Measurements from ENCODE around the gene BCAS1. TPM values are rescaled to one million over a fixed set of nuclear protein-coding genes. Genes with fewer than 3 reads are reported as not detected.

The BCAS1 gene
- total RNA-seq, 1 experiment from 2014 or later: 3.1 TPM

- POLR2A ChIA-PET: no interaction called here
- no TSS peak for BruUV-seq (replicated peaks)
- in situ Hi-C loops (cut with HindIII; ENCODE audit: low pct_unique_long_range_greater_than_20kb, low sequenced_read_pairs): no loop called here
Measured at GRCh38 chr20:54085910-54086309, 15.5 kb upstream of the BCAS1 start.

GRCh38 chr20:54085425-54085824 lies 15.0 kb upstream of the BCAS1 start:
- no TSS peak for BruUV-seq (replicated peaks)
- CTCF ChIA-PET: no interaction called here
- no peak for DNase-seq (ENCODE audit: low read depth, low spot score)

More at GRCh38 chr20:54085910-54086309, 15.5 kb upstream of the BCAS1 start:
- Histone ChIP-seq H3K27ac (ENCODE audit: low read length) (peak overlapping the region; percentile 91), H3K9me3 (ENCODE audit: control insufficient read depth, insufficient read depth, low read depth, low read length) (no peaks in the 10 kb centered on the region), H3K4me1 (ENCODE audit: control insufficient read depth, insufficient read depth, low read length) (peaks cover 39% of the 10 kb centered on the region), H3K27me3 (ENCODE audit: control insufficient read depth, insufficient read depth, low read length) (no peaks in the 10 kb centered on the region), H3K4me3 (ENCODE audit: low read depth in 2 of 2, low read length in 2 of 2) (no peak overlapping the region), H3K36me3 (ENCODE audit: control insufficient read depth, insufficient read depth, low read length) (no peaks in the 10 kb centered on the region)
- no peak for TF ChIP-seq SIN3A (IDR thresholded peaks at IDR 0.05; ENCODE audit: borderline replicate concordance, insufficient read depth, low read depth, low read length)
- TF ChIP-seq REST (IDR thresholded peaks at IDR 0.05; ENCODE audit: insufficient read depth in 1 of 2, low read depth in 2 of 2, low read length in 1 of 2): no peak
- TF ChIP-seq CTCF (IDR thresholded peaks at IDR 0.05): no peak
- TF ChIP-seq POLR2AphosphoS5 (IDR thresholded peaks at IDR 0.05; ENCODE audit: low read depth, low read length): no peak
- TF ChIP-seq TCF7L2 (IDR thresholded peaks at IDR 0.05; ENCODE audit: low read depth, low read length): no peak
- DNase-seq (ENCODE audit: low read depth, low spot score): no peak
- CTCF ChIA-PET: no interaction called here
- no peak for ATAC-seq
- intact Hi-C loops (cut with micrococcal nuclease; ENCODE audit: unreplicated experiment): no loop called here

More at GRCh38 chr20:54085425-54085824, 15.0 kb upstream of the BCAS1 start:
- H3K36me3 ChIP-seq (ENCODE audit: control insufficient read depth, insufficient read depth, low read length): no peaks in the 10 kb centered on the region
- no peaks in the 10 kb centered on the region for H3K9me3 ChIP-seq (ENCODE audit: control insufficient read depth, insufficient read depth, low read depth, low read length)
- intact Hi-C loops (cut with micrococcal nuclease; ENCODE audit: unreplicated experiment): no loop called here
- no peaks in the 10 kb centered on the region for H3K27me3 ChIP-seq (ENCODE audit: control insufficient read depth, insufficient read depth, low read length)
- no peak for TF ChIP-seq CTCF (IDR thresholded peaks at IDR 0.05)
- no peak for TF ChIP-seq REST (IDR thresholded peaks at IDR 0.05; ENCODE audit: insufficient read depth in 1 of 2, low read depth in 2 of 2, low read length in 1 of 2)
- no peak for TF ChIP-seq POLR2AphosphoS5 (IDR thresholded peaks at IDR 0.05; ENCODE audit: low read depth, low read length)
- peak overlapping the region; percentile 91 for H3K27ac ChIP-seq (ENCODE audit: low read length)
- POLR2A ChIA-PET: interaction anchor here (0.5 kb wide), 1 partner anchor 184 kb away, joined by 3 read pairs; no protein-coding TSS in a partner anchor
- H3K4me1 ChIP-seq (ENCODE audit: control insufficient read depth, insufficient read depth, low read length): peaks cover 39% of the 10 kb centered on the region
- no peak overlapping the region for H3K4me3 ChIP-seq (ENCODE audit: low read depth in 2 of 2, low read length in 2 of 2)
- no peak for ATAC-seq
- in situ Hi-C loops (cut with HindIII; ENCODE audit: low pct_unique_long_range_greater_than_20kb, low sequenced_read_pairs): no loop called here

All from Panc1 (cell line).